GM12891 (cell line): ENCODE measurements around the gene CLTCL1.
A peak's percentile ranks its signal among the peaks of the same experiment; 100 is the strongest.

Source experiments
- DNase-seq: peaks from one replicate; pipeline ENCODE4 v3.0.0; 2011; ENCODE audit warnings: low spot score; ENCODE audit not compliant: insufficient read length
- FAIRE-seq: peaks from 2 replicates; lab custom pipeline; 2011; peaks lifted over from hg19 to GRCh38; lab: Jason Lieb, UNC
- PAX5 ChIP-seq: IDR thresholded peaks from 2 replicates; pipeline ENCODE4 v1.6.1; 2011; ENCODE audit warnings: low read length, moderate library complexity, mild to moderate bottlenecking; ENCODE audit not compliant: insufficient read depth, severe bottlenecking
- POLR2A ChIP-seq: IDR thresholded peaks from 2 replicates; pipeline ENCODE4 v1.6.1; 2011; ENCODE audit warnings: low read depth, low read length, control low read depth
- POLR2AphosphoS5 ChIP-seq: IDR thresholded peaks from 2 replicates; pipeline ENCODE4 v1.6.1; 2011; ENCODE audit warnings: low read depth, low read length, control low read depth
- POU2F2 ChIP-seq: IDR thresholded peaks from 2 replicates; pipeline ENCODE4 v1.6.1; 2011; ENCODE audit warnings: low read depth, mild to moderate bottlenecking, control low read depth, low read length, moderate library complexity
- SPI1 ChIP-seq: IDR thresholded peaks from 2 replicates; pipeline ENCODE4 v1.6.1; 2011; ENCODE audit warnings: low read depth, low read length, control low read depth
- TAF1 ChIP-seq: IDR thresholded peaks from 2 replicates; pipeline ENCODE4 v1.6.1; 2011; ENCODE audit warnings: low read depth, low read length, control low read depth

CLTCL1 gene

DNA sequence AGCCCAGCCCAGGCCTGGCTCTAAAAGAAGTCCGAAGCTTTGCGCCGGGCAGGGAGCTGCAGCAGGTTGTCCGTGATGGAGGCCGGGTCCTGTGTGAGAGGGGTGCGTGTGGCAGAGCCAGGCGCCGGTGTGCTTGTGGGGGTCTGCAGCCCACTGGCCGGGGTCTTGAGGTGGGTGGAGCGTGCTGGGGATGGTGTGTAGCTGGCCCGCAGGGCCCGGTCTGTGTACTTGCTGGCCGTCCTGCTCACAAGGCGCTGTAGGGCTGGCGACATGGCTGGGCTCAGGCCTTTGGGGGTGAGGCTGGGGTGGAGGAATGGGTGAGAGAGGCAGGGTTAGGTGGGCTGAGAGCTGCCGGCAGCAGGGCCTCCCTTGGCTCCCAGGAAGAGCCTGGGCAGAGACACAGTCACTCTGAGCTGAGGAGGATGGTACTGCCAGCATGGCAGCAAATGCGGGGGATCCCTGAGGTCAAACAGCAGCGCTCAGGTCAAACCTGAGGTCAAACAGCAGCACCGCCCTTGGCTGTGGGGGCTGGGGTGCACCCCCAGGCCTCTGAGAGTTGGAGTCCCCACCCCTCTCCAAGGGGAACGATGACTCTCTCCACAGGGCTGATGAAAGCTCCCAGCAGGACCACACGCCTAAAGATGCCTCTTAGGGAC lies 157.2 kb downstream of the CLTCL1 start:
- peak; percentile 9 for DNase-seq
- FAIRE-seq: no peak
- no peak for TF ChIP-seq POLR2AphosphoS5
- TF ChIP-seq POLR2A: no peak
- no peak for TF ChIP-seq SPI1
- TF ChIP-seq TAF1: no peak

DNA sequence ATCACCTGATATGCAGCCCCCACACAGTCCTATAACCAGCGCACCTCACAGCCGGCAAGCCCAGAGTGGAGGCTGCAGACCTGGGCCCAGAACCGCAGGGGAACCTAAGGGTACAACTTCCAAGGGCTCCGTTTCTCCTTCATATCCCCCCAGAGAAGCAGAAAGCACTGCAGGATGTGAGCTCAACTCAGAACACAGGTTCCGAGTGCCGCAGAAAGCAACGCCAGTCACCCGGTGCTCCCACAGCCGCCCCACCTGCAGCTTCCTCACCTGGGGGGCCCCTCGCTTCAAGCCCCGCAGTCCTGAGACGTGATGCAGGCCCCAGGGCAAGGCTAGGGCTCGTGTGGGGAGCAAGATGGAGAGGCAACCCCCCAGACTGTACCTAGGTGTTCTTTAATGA lies 158.0 kb downstream of the CLTCL1 start:
- FAIRE-seq: no peak
- no peak for TF ChIP-seq TAF1
- no peak for TF ChIP-seq POU2F2
- TF ChIP-seq PAX5: no peak
- TF ChIP-seq POLR2AphosphoS5: no peak
- TF ChIP-seq SPI1: no peak
- no peak for TF ChIP-seq POLR2A

DNA sequence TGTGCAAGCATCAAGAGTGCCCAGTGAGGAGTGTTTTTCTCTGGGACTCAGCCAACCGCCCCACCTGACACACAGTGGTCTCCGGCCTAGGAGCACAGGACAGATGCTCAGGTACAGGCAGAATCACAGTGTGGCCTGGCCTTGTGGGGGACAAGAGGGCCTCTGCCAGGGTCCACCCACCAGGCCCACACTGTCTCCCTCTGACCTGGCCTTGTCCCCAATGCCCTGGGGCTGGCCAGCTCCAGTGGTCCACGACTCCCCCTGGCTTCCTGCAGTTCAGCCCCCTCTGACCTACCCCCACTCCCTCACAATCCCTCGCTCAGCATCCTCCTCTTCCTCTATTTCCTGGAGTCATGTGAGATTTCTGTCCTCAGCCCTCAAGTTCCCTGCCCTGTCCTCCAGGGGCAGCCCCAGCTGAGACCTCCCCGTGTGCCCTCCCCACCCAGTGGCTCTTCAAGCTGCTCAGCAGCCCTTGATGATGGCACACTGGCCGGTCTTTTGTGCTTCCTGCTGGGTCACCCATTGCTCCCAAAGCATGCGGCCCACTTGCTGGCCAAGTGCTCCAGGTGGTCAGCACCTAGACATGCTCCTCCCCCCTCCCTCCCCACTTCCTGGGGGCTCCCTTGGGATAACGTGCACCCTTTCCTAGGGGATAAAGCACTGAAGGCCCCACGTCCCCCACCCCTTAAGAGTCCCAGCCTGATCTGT lies 158.7 kb downstream of the CLTCL1 start:
- FAIRE-seq (no peak), DNase-seq (peak; percentile 19)
- TF ChIP-seq PAX5: no peak
- TF ChIP-seq POLR2AphosphoS5: no peak
- no peak for TF ChIP-seq TAF1
- no peak for TF ChIP-seq POU2F2
- no peak for TF ChIP-seq SPI1
- no peak for TF ChIP-seq POLR2A

More for the DNA sequence above, 158.0 kb downstream of the CLTCL1 start:
- peak; percentile 17 for DNase-seq

DNA sequence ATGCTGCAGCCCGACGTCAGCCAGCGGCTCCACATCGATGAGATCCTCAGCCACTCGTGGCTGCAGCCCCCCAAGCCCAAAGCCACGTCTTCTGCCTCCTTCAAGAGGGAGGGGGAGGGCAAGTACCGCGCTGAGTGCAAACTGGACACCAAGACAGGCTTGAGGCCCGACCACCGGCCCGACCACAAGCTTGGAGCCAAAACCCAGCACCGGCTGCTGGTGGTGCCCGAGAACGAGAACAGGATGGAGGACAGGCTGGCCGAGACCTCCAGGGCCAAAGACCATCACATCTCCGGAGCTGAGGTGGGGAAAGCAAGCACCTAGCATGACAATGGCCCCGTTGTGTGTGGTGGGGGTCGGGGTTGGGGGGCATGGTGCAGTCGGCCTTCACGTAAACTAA lies 159.4 kb downstream of the CLTCL1 start:
- no peak for FAIRE-seq
- no peak for DNase-seq
- TF ChIP-seq POLR2AphosphoS5 (no peak), POLR2A (no peak), PAX5 (no peak), POU2F2 (no peak), SPI1 (no peak), TAF1 (no peak)

DNA sequence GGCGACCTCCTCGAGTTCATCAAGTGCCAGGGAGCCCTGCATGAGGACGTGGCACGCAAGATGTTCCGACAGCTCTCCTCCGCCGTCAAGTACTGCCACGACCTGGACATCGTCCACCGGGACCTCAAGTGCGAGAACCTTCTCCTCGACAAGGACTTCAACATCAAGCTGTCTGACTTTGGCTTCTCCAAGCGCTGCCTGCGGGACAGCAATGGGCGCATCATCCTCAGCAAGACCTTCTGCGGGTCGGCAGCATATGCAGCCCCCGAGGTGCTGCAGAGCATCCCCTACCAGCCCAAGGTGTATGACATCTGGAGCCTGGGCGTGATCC lies 159.9 kb downstream of the CLTCL1 start:
- no peak for TF ChIP-seq PAX5
- no peak for TF ChIP-seq POLR2A
- FAIRE-seq: no peak
- no peak for DNase-seq

DNA sequence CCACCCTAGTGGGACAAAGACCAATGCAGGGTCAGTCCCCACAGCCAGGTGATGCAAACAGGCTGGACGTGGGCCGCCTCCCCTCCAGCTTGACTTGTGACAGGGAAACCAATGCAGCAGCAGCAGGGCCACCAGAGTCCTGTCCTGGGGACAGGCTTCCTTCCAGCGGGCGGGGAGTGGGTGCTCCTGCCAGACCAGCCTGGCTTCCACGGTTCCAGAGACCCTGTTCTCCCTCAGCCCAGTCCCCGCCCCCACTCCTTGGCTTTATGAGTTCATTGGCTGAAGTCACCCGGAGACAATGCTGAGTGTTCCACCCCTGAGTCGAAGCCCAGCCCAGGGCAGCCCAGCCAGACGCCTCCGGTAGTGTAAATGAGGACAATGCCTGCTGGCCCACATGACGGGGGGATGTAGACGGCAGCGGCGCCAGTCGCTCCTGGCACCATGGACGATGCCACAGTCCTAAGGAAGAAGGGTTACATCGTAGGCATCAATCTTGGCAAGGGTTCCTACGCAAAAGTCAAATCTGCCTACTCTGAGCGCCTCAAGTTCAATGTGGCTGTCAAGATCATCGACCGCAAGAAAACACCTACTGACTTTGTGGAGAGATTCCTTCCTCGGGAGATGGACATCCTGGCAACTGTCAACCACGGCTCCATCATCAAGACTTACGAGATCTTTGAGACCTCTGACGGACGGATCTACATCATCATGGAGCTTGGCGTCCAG lies 160.4 kb downstream of the CLTCL1 start, which contains the start of gene TSSK2:
Gene TSSK2 (plus strand): TSS at position 350 of the 726 bp plus-strand sequence. CDS start 92 bp downstream, at position 442.
- TF ChIP-seq PAX5: no peak
- no peak for TF ChIP-seq POU2F2
- no peak for TF ChIP-seq SPI1
- TF ChIP-seq POLR2AphosphoS5: no peak
- no peak for TF ChIP-seq POLR2A
- no peak for TF ChIP-seq TAF1
- no peak for FAIRE-seq

DNA sequence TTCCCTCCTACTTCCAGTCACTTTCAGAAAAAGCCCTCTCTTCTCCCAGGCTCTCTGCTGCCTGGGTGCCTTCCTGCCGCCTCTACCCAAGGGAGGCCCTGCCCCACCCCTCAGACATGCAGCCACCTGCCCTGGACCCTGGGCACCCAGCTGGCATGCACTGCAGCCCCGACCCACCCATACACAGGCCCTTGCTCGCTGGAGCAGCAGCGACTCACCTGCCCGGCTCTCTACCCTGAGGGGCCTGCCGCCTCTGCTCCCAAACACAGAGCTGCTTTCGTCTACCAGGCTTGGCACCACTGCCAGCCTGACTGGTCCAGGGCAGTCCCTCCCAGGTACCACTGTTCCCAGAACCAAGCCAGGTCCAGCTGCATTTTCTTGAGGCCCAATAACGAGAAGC lies 161.6 kb downstream of the CLTCL1 start:
- DNase-seq (no peak), FAIRE-seq (no peak)

More for the DNA sequence above, 160.4 kb downstream of the CLTCL1 start, which contains the start of gene TSSK2:
- peak; percentile 22 for DNase-seq

More for the DNA sequence above, 161.6 kb downstream of the CLTCL1 start:
- TF ChIP-seq PAX5 (no peak), SPI1 (no peak), TAF1 (no peak), POU2F2 (no peak), POLR2AphosphoS5 (no peak), POLR2A (no peak)
